Measurements from ENCODE around the gene SORT1.
"Not testable (repeated sequence)": the region's sequence is repeated elsewhere in the genome, so short reads cannot be mapped to it uniquely, and the experiment has no call there.

SORT1 gene

DNA sequence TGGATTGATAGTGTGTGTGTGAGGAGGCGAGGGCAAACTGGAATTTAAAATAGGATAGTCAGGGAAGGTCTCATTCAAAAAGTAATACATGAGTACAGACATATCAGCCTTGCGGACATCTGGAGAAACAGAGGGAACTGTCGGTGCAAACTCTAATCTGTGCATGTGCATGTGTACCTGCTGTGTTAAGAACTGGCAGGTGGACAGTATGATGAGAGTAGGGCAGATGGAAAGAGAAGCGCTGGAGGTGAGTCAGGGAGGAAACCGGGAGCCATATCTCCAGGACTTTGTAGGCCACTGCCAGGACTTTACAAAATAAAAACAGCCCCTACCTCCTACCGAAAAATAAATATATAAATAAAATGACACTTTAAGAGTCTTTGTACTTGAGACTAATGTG, 59.6 kb downstream of the SORT1 start:
- no peak for DNase-seq

- no peak for DNase-seq
These were observed 62.6 kb downstream of the SORT1 start for GRCh38 chr1:109335091-109335490.

GRCh38 chr1:109331113-109331512, 66.6 kb downstream of the SORT1 start:
- no peak for DNase-seq

GRCh38 chr1:109327285-109327684, 70.4 kb downstream of the SORT1 start:
- DNase-seq: no peak

DNA sequence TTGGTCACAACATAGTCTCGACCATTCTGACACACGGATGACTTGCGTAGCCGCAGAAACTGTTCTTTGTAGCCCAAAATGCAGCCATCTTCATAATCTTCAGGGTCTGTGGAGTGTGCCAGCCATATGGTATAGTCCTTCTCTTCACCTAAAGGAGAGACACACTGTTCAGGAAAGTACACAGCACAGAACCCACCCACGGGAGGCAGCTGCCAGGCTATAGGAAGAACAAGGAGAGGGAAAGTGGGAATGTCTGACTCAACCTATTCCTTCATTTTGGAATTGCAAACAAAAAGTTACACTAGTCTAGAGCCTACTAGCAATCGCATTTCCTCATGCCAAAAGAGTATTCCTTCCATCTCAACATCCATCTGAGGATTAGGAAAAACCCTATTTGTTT, 74.7 kb downstream of the SORT1 start:
- no peak for DNase-seq

GRCh38 chr1:109319114-109319513, 78.6 kb downstream of the SORT1 start:
- DNase-seq: no peak

DNA sequence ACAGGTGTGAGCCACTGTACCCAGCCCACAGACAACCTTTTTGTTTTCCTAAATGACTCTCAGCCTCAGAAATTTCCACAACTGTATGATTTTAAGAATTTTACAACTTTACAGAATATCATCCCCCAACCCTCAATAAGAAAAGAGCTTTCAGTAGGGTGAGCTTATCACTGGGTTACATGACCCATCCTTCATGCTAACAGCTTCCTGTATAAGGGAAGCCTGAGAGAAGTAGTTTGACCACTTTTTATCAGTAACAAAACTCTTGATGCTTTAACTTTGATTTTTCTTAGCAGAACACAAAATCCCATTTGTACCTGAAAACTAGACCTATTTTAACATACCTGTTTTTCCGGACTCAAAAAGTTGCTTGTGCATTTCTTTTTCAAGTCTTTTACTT, 81.2 kb downstream of the SORT1 start:
- no peak for DNase-seq

DNA sequence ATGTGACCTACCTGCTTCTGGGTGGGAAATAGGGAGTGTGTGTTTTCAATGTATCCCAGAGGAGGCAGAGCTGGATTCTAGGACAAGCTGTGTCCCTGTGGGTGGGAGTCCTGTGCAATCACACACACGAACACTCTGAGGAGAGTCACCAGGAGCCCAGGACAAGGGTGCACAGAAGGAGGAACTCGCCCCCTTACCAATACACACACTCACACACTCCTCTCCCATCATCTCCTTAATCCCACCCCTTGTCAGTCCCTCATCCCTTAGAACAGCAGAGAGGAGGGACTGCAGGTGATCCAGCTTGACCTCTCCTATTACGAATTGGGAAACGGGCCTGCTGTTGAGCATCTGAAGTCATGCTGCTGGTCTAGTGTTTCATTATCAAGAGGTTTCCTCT, 82.4 kb downstream of the SORT1 start:
- no peak for DNase-seq

DNA sequence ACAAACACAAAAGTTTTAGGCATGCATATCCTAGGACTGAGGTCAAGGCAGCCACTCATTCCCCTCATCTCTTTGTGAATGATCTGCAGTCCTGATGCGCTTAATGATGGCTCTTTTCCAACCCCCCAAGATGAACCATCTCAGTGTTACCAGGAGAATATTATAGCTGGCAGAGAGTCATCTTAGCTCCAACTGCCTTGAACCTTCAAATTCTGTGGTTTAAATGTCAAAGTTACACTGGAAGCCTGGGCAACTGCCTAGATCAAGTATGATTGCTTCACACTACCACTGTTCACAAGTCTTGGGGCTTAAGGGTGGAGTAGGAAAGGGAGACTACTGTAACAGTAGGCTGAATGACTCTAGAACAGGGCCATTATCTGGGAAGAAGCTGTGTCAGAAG, 82.9 kb downstream of the SORT1 start:
- no peak for DNase-seq

- no peak for DNase-seq
These were observed 84.5 kb downstream of the SORT1 start for GRCh38 chr1:109312978-109313775.

GRCh38 chr1:109312246-109312645, 85.5 kb downstream of the SORT1 start:
- no peak for DNase-seq

- DNase-seq: no peak
These were observed 88.4 kb downstream of the SORT1 start for GRCh38 chr1:109309347-109309746.

GRCh38 chr1:109307274-109308021, 90.3 kb downstream of the SORT1 start:
- no peak for DNase-seq

- no peak for DNase-seq
These were observed 90.9 kb downstream of the SORT1 start, which contains the start of gene MYBPHL for GRCh38 chr1:109306832-109307273. Gene MYBPHL (minus strand): TSS chr1:109307011. CDS start chr1:109306991, 20 bp downstream.

GRCh38 chr1:109305991-109306390, 91.7 kb downstream of the SORT1 start:
- DNase-seq: not testable (repeated sequence)

DNA sequence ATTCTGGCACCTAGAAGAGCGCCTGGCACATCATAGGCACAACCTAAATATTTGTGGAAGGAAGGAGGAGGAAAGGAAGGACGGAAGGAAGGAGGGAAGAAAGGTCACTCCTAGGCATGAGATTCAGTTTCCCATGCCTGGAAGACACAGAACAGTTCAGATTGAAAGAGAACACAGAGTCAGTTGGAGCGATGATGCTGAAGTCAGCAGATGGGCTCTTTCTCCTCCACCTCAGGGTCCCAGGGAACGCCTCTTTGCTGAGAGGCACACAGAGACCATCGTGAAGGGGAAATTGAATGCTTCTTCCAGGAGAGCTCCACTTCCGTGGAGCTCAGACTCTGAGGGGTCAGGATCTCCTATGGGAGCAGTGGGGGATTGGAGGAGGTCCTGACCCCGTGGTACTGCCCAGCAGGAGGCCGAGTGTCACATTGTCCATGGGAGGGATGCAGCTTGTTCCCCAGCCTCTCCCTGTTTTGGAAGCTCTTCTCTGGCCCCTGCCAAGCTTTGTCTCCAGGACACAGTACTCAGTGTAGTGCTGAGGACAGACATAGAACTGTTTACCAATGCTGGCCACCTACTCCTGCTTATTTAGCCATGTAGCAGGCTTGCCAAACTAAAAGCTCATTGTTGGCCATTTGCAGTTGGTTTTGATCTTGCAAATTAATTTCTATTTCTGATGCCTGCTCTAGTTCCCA, 93.3 kb downstream of the SORT1 start:
- DNase-seq: no peak

- DNase-seq: no peak
These were observed 95.8 kb downstream of the SORT1 start for GRCh38 chr1:109301874-109302273.

DNA sequence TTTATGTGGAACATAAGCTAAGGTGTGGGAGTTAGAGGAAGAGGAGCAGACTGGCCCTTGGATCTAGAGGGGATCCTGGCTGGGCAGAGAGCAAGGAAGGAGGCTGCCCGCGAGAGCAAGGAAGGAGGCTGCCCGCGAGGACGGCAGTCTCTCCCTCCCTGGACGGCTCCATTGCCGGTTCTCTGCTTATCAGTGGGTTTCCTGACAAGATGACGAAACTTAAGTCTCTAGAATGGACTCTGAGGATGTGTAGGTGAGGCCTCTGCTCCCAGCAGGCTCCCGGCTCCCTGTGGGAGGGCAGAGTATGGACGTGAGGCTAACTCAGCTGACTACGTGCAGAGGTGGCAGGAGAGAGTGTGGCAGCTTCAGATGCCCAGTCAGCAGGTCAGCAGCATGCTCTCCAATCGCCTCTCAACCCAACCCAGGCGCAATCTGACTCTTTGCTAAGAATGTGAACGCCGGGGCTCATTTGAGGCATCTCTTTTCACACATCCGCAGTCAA, 97.0 kb downstream of the SORT1 start:
- no peak for DNase-seq

DNA sequence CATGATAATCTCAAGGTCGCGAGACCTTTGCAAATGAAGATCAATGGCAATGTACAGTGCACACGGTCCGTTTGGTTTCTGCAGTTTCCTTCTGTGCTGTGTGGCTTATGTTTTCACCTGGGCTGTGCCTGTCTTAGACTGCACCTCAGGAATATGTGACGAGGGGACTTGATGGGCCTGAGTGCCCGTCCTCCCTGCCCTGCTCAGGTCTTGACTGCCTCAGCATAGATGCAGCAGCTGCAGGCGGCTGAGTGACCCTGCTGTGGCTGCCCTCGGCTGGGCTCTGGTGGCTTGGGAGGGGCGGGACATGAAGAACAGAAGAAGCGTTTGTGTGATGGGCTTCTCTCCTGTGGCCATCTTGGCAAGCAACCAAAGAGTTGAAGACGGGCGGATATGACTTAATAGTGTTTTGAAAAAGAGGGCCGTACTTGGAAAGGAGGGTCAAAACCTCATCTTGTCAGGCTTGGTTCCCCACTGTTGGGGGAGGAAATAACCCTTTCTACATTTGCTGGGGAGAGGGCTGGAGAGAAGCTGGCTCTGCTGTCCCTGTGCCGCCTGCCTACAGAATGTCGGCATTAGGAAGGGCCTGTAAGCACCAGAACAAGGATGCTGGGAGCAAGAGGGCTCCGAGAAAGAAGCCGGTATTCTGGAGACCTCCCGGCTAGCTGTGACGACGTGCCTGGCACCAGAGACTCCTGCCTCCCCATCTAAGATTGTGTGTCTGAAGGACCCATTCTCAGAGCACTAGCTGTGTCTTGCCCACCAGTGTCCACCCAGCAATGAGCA, 98.0 kb downstream of the SORT1 start:
- DNase-seq: no peak

GRCh38 chr1:109298666-109299557, 98.8 kb downstream of the SORT1 start:
- no peak for DNase-seq

DNA sequence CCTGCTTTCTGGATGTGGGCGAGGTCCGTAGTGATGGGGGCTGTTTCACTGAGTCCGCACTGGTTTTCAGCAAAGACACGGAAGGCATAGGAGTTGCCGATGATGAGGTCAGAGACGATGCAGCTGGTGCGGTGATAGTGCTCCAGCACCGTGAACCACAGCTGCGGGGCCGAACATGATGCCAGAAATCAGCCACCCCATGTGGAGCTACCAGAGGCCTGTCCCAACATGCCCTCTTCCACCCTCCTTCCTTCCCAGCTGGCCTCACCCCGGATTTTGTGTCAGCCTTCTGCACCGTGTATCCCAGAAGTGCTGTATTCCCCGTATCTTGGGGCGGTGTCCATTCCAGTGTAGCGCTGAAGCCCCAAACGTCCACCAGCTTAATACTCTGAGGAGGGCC, 100.9 kb downstream of the SORT1 start:
- no peak for DNase-seq
